ENCODE measurements around the gene JPH2. TPM values are rescaled to one million over a fixed set of nuclear protein-coding genes. Genes with fewer than 3 reads are reported as not detected.

The JPH2 gene
- total RNA-seq, 1 donor from 2014 or later = not detected

DNA sequence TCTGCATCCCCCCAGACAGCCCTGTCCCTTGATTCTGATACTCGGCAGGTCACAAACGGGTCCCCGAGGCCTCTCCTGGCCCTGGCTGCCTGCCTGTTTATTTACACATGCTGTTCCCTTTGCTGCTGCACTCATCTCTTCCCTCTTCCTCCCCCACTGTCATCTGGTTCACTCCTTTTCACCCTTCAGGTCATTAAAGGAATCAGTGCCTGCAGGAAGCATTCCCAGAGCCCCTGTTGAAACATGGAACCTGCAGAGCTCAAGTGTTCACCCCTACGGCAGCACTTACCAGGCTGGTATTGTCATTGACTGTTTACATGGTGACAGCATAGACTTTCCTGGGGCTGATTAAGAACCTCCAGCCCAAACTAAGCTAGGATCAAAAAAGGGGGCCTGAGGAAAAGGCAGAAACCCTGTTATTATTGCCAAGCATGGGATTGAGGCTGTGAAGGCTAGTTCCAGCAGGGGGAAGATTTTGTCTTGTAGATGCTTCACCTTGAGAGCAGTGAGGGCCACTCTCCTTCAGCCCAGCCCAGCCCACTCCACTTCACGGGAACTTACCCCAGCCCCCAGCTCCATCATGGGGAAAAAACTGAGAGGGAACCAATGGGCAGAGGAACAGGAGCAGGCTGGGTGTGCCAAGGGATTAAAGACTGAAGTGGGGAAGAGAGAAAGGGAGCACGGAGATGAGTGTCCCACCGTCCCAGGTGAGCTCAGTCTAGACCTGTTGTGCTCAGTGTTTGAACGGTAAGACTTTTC is 73.2 kb downstream of the JPH2 start:
- no peaks in the 10 kb centered on the region for H3K36me3 Mint-ChIP-seq (ENCODE audit: low read depth)
- ChIA-PET POLR2A (no interaction called here), CTCF (interaction anchor here (1.0 to 2.1 kb wide), 2 partner anchors 76 to 82 kb away, joined by 3 to 8 read pairs; no protein-coding TSS in a partner anchor)
- DNase-seq = no peak
- peaks cover 56% of the 10 kb centered on the region for H3K27me3 Mint-ChIP-seq
- no peaks in the 10 kb centered on the region for H3K4me1 Mint-ChIP-seq
- H3K27ac Mint-ChIP-seq = no peak overlapping the region
- intact Hi-C loops (cut with micrococcal nuclease) = no loop called here
- peaks cover 3% of the 10 kb centered on the region for H3K9me3 Mint-ChIP-seq
- no peak overlapping the region for H3K4me3 Mint-ChIP-seq
- no peak for TF ChIP-seq CTCF (IDR thresholded peaks at IDR 0.05)
- no peak for ATAC-seq (ENCODE audit: low read depth)

DNA sequence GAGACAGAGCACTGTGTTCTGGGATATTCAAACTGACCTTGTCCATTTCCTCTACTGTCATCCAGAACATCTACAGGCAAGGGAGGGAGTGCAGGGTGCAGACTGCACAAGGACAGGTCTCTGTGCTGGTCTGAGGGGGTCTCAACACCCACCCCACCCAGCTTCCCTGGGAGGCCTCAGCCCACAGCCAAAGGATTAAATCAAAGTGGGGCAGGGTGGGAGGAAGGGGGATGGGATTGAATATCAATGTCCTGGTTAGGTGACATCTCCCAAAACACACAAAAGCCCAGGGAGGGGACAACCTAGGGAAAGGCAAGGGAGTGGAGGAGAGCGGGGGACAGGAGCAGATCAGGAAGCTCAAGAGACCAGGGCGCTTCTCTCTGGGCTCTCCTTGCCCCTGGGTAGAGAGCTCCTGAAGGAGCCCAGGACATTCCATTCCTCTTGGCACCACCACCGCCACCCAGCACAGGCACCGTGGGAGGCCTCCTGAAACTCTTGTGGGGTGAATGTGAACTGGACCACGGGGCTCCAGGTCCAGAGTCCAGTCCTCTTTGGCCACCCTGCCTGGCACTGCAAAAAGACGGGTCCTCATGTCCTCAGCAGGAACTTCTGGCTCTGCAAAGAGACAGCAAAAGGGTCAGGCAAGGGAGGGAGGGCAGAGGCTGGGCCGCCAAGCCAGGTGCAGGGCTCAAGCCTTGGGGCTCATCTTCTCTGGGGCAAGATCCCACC is 73.9 kb downstream of the JPH2 start:
- Mint-ChIP-seq H3K4me1 (no peaks in the 10 kb centered on the region), H3K27me3 (peaks cover 53% of the 10 kb centered on the region), H3K9me3 (peaks cover 6% of the 10 kb centered on the region), H3K4me3 (no peak overlapping the region), H3K36me3 (ENCODE audit: low read depth) (no peaks in the 10 kb centered on the region), H3K27ac (no peak overlapping the region)
- ATAC-seq (ENCODE audit: low read depth) (no peak), DNase-seq (no peak)
- POLR2A ChIA-PET = no interaction called here
- CTCF ChIA-PET = interaction anchor here (2.1 kb wide), 1 partner anchor 77 kb away, joined by 8 read pairs; no protein-coding TSS in a partner anchor
- intact Hi-C loops (cut with micrococcal nuclease) = no loop called here
- no peak for TF ChIP-seq CTCF (IDR thresholded peaks at IDR 0.05)

- intact Hi-C loops (cut with micrococcal nuclease) = no loop called here
- Mint-ChIP-seq H3K4me3 (no peak overlapping the region), H3K4me1 (no peaks in the 10 kb centered on the region), H3K9me3 (peaks cover 11% of the 10 kb centered on the region), H3K27me3 (peaks cover 47% of the 10 kb centered on the region), H3K27ac (no peak overlapping the region), H3K36me3 (ENCODE audit: low read depth) (no peaks in the 10 kb centered on the region)
- ATAC-seq (ENCODE audit: low read depth) (no peak), DNase-seq (no peak)
- CTCF ChIA-PET = no interaction called here
- POLR2A ChIA-PET = no interaction called here
- TF ChIP-seq CTCF (IDR thresholded peaks at IDR 0.05) = no peak
Observed at GRCh38 chr20:44112456-44112855, 74.5 kb downstream of the JPH2 start.

DNA sequence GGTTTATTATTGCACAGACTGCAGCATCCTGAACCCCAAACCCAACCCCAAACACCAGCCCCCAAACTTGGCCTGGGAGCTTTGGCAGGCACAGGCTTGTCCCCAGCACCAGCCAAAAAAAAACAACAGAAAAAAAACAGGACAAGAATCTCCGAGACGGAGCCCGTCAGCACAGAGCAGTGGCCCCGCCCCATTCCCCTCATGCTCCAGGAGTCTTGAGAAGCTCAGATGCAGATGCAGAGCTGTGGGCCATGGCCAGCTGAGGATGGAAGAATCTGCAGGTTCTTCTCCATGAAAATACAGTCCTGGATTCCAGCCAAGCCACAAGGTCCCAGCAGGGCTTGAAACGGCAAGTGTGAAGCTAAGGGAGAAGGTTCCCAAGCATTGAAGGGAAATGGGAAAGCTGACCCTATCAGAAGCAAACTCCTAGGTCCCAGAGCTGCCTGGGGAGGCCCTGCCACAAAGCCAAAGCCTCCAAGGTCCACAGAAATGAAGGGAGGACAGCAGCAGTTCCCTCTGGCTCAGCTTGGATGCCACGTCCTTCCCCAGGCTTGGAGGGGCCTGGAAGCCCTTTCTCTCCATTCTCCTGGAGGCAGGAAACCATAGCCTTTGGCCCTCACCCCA is 75.2 kb downstream of the JPH2 start:
- Mint-ChIP-seq H3K27ac (no peak overlapping the region), H3K9me3 (peaks cover 17% of the 10 kb centered on the region), H3K36me3 (ENCODE audit: low read depth) (no peaks in the 10 kb centered on the region), H3K27me3 (peaks cover 46% of the 10 kb centered on the region), H3K4me1 (no peaks in the 10 kb centered on the region), H3K4me3 (no peak overlapping the region)
- ChIA-PET POLR2A (no interaction called here), CTCF (no interaction called here)
- no peak for DNase-seq
- ATAC-seq (ENCODE audit: low read depth) = no peak
- intact Hi-C loops (cut with micrococcal nuclease) = no loop called here
- no peak for TF ChIP-seq CTCF (IDR thresholded peaks at IDR 0.05)
